ENCODE data around the gene YAF2. TPM values are rescaled to one million over a fixed set of nuclear protein-coding genes. Genes with fewer than 3 reads are reported as not detected.
"Not testable (repeated sequence)": the region's sequence is repeated elsewhere in the genome, so short reads cannot be mapped to it uniquely, and the experiment has no call there.

YAF2 gene
- total RNA-seq, 8 experiments from 2014 or later, result 14.9 to 34.0 (median 29.4) TPM

DNA sequence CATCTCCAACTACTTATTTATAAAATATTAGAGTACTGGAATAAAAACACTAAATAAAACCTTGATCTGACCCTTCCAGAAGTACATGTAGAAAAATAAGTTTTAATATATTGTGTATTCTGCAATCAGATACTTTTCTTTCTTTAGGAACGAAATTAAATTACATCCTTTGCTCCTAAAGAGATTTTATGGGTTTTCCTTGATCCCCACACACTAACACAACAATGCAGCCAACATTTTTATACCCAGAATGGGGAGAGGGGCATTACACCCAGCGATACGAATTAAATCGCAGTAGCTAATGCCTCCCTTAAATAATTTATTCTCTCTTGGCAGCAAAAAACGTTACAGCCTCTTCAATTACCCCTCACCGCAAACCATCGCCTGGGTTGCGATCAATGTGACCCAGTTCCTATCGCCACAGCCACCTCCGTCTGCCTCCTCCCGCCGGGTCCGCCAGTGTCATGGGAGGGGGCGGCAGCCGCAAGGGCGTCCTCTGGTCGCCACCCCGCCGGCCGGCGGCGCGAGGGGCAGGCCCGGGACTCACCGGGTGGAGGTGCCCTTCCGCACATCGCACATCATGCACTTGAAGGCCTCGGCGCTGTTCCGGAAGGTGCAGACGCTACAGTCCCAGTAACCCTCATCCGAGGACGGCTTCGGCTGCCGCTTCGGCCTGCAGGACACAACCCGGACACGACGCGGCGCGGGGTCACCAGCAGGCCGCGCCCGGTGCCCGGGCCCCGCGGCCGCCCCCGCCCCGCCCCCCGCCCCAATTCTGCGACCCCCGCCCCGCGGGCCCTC, 796 bp downstream of the YAF2 start:
- peak; percentile 68 to 84 (median 72) for ATAC-seq (replicated peaks in 6 of 8)
- Histone ChIP-seq H3K27ac (peak overlapping the region; percentile 92 to 95), H3K4me3 (peak overlapping the region; percentile 82 to 96 (median 91)), H3K4me1 (replicated peaks in 1 of 2) (peaks cover 10 to 26% of the 10 kb centered on the region in 2 donors)
- in situ Hi-C loops (cut with MboI; ENCODE audit: low pct_unique_long_range_greater_than_20kb in 2 of 9, low sequenced_read_pairs in 9 of 9, unreplicated experiment in 9 of 9), result no loop called here
- 0 to 11% (median 0%) methylated on average over 1 to 14 of the region's 56 CpGs; no CpG with 5 or more reads in 2 of the 10 experiments for WGBS, 10 experiments

DNA sequence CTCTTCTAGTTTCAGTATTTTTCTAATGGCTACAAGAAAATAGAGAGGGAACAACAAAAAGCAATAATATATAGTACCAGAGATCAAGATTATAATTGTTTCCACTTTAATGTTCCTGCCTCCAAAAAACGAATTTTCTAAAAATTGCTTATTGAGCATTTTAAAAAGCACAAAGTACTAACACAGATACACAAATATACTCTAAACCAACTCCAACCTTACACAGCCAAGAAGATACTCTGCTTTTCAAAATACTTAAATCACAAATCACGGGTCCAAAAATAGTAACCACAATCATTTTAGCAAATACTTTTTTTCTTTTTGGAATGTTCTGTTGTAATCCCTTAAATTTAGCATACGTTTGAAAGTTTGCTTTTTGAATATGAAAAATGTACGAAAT, 2.0 kb downstream of the YAF2 start:
- ATAC-seq (replicated peaks in 6 of 8), result no peak
- Histone ChIP-seq H3K27ac (no peak overlapping the region), H3K4me1 (replicated peaks in 1 of 2) (peaks cover 10 to 26% of the 10 kb centered on the region in 2 donors), H3K4me3 (peak overlapping the region in 1 of 5 donors; percentile 82)
- 6 to 57% (median 47%) methylated on average over 3 to 4 of the region's 4 CpGs for whole genome bisulfite sequencing, 10 experiments
- in situ Hi-C loops (cut with MboI; ENCODE audit: low pct_unique_long_range_greater_than_20kb in 2 of 9, low sequenced_read_pairs in 9 of 9, unreplicated experiment in 9 of 9), result no loop called here

DNA sequence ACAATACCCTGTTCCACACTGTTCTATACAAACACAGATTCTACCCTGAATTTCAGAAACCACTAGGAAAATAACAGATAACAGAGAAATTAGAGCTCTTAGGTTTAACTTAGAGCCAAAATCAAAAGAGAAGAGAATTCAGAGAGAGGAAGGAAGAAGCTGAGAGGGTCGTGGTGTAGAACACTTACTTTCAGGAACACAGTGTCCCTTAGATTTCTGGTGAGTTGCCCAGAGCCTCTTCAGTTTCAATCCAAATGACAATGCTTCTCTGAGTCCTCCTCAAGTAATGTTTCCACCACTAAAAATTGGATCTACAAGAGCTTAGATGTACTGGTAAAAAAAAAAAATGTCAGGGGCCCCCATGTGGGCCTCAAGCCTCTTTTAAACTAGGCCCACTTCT, 2.6 kb downstream of the YAF2 start:
- no peak for ATAC-seq (replicated peaks in 6 of 8)
- peaks cover 9 to 26% of the 10 kb centered on the region in 2 donors for H3K4me1 ChIP-seq (replicated peaks in 1 of 2)
- H3K4me3 ChIP-seq, result no peak overlapping the region
- in situ Hi-C loops (cut with MboI; ENCODE audit: low pct_unique_long_range_greater_than_20kb in 2 of 9, low sequenced_read_pairs in 9 of 9, unreplicated experiment in 9 of 9), result no loop called here
- WGBS, 10 experiments, result 0 to 71% (median 33%) methylated on average over 1 of the region's 1 CpG; no CpG with 5 or more reads in 3 of the 10 experiments
- no peak overlapping the region for H3K27ac ChIP-seq

DNA sequence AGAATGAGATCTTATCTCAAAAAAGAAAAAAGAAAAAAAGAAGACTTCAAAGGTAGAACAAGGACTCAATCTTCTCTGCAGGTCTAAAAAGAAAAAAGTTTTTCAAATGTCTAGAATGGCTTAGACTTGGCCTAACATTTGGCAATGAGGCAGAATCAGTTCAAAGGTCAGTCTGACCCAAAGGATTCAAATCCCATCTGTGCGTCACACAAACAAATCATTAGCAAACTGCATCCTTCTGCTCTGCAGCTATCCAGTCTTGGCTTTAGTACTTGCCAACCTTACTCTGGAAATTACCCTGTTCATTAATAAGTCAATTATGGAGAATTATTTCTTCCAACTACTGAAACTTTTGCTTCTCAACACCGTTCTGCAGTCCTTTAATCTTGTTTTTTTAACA, 3.1 kb downstream of the YAF2 start:
- no peak for ATAC-seq (replicated peaks in 6 of 8)
- in situ Hi-C loops (cut with MboI; ENCODE audit: low pct_unique_long_range_greater_than_20kb in 2 of 9, low sequenced_read_pairs in 9 of 9, unreplicated experiment in 9 of 9), result no loop called here
- Histone ChIP-seq H3K4me3 (no peak overlapping the region), H3K27ac (no peak overlapping the region), H3K4me1 (replicated peaks in 1 of 2) (peaks cover 7 to 26% of the 10 kb centered on the region in 2 donors)
- WGBS, 10 experiments, result 33 to 90% (median 78%) methylated on average over 1 to 2 of the region's 2 CpGs; no CpG with 5 or more reads in 2 of the 10 experiments

DNA sequence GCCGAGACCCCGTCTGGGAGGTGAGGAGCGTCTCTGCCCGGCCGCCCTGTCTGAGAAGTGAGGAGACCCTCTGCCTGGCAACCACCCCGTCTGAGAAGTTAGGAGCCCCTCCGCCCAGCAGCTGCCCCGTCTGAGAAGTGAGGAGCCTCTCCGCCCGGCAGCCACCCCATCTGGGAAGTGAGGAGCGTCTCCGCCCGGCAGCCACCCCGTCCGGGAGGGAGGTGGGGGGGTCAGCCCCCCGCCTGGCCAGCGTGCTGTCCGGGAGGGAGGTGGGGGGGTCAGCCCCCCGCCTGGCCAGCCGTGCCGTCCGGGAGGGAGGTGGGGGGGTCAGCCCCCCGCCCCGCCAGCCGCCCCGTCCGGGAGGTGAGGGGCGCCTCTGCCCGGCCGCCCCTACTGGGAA, 10.5 kb downstream of the YAF2 start:
- ATAC-seq (replicated peaks in 6 of 8); in situ Hi-C loops (cut with MboI; ENCODE audit: low pct_unique_long_range_greater_than_20kb in 2 of 9, low sequenced_read_pairs in 9 of 9, unreplicated experiment in 9 of 9); H3K4me1 ChIP-seq (replicated peaks in 1 of 2); H3K27ac ChIP-seq; H3K4me3 ChIP-seq: not testable (repeated sequence)
- no CpG with 5 or more reads among the region's 30 CpGs for WGBS, 10 experiments

DNA sequence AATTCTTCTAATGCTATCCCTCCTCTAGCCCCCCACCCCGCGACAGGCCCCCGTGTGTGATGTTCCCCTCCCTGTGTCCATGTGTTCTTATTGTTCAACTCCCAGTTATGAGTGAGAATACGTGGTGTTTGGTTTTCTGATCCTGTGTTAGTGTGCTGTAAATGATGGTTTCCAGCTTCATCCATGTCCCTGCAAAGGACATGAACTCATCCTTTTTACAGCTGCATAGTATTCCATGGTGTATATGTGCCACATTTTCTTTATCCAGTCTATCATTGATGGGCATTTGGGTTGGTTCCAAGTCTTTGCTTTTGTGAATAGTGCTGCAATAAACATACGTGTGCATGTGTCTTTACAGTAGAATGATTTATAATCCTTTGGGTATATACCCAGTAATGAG, 13.5 kb downstream of the YAF2 start:
- in situ Hi-C loops (cut with MboI; ENCODE audit: low pct_unique_long_range_greater_than_20kb in 2 of 9, low sequenced_read_pairs in 9 of 9, unreplicated experiment in 9 of 9); ATAC-seq (replicated peaks in 6 of 8); H3K27ac ChIP-seq; H3K4me3 ChIP-seq; H3K4me1 ChIP-seq (replicated peaks in 1 of 2): not testable (repeated sequence)
- WGBS, 10 experiments, result 60% methylated on average over 1 of the region's 5 CpGs; no CpG with 5 or more reads in 9 of the 10 experiments

DNA sequence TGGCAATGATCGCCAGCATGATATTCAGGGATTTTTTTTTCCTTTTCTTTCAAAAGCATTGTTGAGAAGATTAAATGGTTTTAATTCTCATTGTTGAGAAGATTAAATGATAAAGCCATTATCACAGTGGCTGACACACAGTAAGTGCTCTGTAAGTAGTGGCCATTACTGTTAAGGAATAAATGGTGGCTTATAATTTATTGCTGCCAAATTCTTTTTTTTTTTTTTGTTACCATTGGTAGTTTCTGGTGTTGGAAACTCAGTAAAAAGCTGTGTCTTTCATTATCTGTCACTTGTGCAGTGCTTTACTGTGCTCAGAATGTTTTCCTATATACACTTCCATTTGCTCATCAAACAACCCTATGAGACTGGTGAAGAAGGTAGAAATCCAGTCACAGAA, 15.3 kb downstream of the YAF2 start:
- Histone ChIP-seq H3K27ac (no peak overlapping the region), H3K4me1 (replicated peaks in 1 of 2) (no peaks in the 10 kb centered on the region), H3K4me3 (no peak overlapping the region)
- in situ Hi-C loops (cut with MboI; ENCODE audit: low pct_unique_long_range_greater_than_20kb in 2 of 9, low sequenced_read_pairs in 9 of 9, unreplicated experiment in 9 of 9), result no loop called here
- WGBS, 10 experiments, result 86 to 100% (median 100%) methylated on average over 1 of the region's 1 CpG; no CpG with 5 or more reads in 1 of the 10 experiments
- no peak for ATAC-seq (replicated peaks in 6 of 8)

DNA sequence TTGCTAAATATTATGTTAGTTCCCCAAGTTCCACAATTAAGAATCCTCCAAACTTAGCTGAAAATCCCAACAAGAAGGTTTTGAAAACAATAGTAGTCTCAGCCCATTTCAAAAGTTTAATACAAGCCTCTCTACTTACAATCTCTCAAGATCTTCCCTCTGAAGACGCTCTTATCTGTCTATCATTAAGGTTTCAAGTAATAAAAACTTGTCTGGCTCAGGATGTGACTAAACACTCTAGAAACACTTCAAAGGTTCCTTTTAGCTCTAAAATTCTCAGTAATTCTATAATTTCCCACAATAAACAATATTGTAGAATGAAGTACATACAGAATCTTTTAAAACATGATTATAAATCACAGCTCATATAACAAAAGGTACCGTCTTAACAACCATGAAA, 16.3 kb downstream of the YAF2 start:
- ATAC-seq (replicated peaks in 6 of 8), result no peak
- 80 to 100% (median 95%) methylated on average over 1 to 2 of the region's 2 CpGs; no CpG with 5 or more reads in 1 of the 10 experiments for WGBS, 10 experiments
- in situ Hi-C loops (cut with MboI; ENCODE audit: low pct_unique_long_range_greater_than_20kb in 2 of 9, low sequenced_read_pairs in 9 of 9, unreplicated experiment in 9 of 9), result no loop called here
- Histone ChIP-seq H3K27ac (no peak overlapping the region), H3K4me1 (replicated peaks in 1 of 2) (no peaks in the 10 kb centered on the region), H3K4me3 (no peak overlapping the region)

DNA sequence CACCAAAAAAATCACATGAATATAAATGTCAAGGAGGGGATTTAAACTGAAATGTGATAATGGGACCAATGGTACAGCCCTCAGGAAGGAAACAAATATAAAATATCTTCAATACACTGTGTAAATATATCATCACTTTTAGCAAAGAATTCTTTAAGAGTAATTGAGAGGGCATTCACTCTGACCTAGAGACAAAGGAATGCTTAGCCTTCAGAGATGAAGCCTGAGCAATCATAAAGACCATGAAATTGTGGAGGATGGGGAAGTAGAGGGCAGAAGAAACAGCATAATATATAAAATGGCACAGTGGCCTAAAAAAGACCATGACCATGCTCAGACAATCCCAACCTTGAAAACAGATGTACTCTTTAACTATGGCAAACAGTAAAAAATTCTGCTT, 20.4 kb downstream of the YAF2 start:
- Histone ChIP-seq H3K27ac (no peak overlapping the region), H3K4me1 (replicated peaks in 1 of 2) (no peaks in the 10 kb centered on the region), H3K4me3 (no peak overlapping the region)
- no peak for ATAC-seq (replicated peaks in 6 of 8)
- in situ Hi-C loops (cut with MboI; ENCODE audit: low pct_unique_long_range_greater_than_20kb in 2 of 9, low sequenced_read_pairs in 9 of 9, unreplicated experiment in 9 of 9), result no loop called here

DNA sequence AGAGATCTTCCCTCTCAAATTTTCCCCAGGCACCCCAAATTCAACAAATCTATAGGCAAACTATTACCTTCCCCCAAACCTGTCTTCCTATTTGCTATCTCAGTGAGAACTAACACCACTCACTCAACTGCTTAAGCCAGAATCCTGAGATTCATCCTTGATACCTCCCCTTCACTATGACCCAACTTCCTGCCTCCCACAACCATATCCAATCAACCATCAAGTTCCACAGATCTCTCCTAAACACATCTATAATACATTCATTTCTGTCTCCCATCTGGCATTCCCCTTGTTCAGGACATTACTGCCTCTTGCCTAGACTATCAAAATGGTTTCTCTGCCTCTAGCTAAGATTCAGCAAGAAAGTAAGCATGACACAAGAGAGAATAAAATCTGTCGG, 21.3 kb downstream of the YAF2 start:
- WGBS, 10 experiments, result 50 to 100% (median 86%) methylated on average over 1 of the region's 1 CpG; no CpG with 5 or more reads in 3 of the 10 experiments
- in situ Hi-C loops (cut with MboI; ENCODE audit: low pct_unique_long_range_greater_than_20kb in 2 of 9, low sequenced_read_pairs in 9 of 9, unreplicated experiment in 9 of 9), result no loop called here
- H3K27ac ChIP-seq, result no peak overlapping the region
- no peaks in the 10 kb centered on the region for H3K4me1 ChIP-seq (replicated peaks in 1 of 2)
- no peak for ATAC-seq (replicated peaks in 6 of 8)
- no peak overlapping the region for H3K4me3 ChIP-seq

DNA sequence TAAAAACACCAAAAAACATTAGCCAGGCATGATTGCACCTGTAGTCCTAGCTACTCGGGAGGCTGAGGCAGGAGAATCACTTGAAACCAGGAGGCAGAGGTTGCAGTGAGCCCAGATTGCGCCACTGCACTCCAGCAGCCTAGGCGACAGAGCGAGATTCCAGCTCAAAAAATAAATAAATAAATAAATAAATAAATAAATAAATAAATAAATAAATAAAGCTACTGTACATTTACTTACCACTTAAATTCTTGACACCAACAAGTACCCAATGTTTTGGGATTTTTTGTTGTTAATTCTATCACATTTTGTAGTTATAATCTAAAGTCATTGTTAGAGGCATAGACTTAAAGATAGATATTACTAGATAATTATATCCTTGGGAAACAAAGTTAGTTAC, 22.3 kb downstream of the YAF2 start:
- H3K4me3 ChIP-seq; in situ Hi-C loops (cut with MboI; ENCODE audit: low pct_unique_long_range_greater_than_20kb in 2 of 9, low sequenced_read_pairs in 9 of 9, unreplicated experiment in 9 of 9); H3K4me1 ChIP-seq (replicated peaks in 1 of 2); H3K27ac ChIP-seq; ATAC-seq (replicated peaks in 6 of 8): not testable (repeated sequence)
- WGBS, 10 experiments, result 86 to 100% (median 100%) methylated on average over 1 to 4 of the region's 4 CpGs; no CpG with 5 or more reads in 3 of the 10 experiments

DNA sequence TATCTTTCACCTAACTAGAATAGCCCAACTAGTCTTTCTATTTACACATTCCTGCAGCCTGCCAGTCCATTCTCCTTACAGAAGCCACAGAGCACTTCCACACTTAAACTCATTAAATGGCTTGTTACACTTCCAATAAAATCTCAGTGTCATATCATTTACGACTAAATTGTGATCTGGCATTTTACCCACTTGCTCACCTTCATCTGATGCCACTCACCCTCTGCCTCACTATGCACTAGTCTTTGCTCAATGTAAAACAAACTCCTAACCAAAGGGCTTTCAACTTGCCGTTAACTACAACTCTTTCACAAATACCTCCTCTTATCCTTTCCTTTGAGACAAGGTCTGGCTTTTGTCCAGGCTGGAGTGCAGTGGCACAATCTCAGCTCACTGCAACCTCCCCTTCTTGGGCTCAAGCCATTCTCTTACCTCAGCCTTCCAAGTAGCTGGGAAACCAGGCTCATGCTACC, 24.1 kb downstream of the YAF2 start:
- Histone ChIP-seq H3K4me3 (no peak overlapping the region), H3K4me1 (replicated peaks in 1 of 2) (no peaks in the 10 kb centered on the region), H3K27ac (no peak overlapping the region)
- in situ Hi-C loops (cut with MboI; ENCODE audit: low pct_unique_long_range_greater_than_20kb in 2 of 9, low sequenced_read_pairs in 9 of 9, unreplicated experiment in 9 of 9), result no loop called here
- peak in 1 of 8 experiments; percentile 82 for ATAC-seq (replicated peaks in 6 of 8)
- 62 to 88% (median 81%) methylated on average over 1 to 2 of the region's 2 CpGs; no CpG with 5 or more reads in 3 of the 10 experiments for WGBS, 10 experiments

DNA sequence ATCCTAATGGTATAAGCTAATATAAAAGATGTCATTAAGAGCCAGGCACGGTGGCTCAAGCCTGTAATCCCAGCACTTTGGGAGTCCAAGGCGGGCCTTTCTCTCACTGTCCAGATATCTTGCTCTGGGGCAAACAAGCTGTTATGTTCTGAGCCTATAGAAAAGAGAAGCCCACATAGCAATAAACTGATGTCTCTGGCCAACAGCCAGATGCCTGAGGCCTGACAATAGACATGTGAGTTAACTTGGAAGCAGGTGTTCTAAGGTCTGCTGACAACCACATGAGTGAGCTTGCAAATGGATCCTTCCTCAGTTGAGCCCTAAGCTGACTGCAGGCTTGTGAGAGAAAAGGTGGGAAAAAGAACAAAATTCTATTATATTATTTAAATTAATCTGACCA, 25.0 kb downstream of the YAF2 start:
- 50 to 86% (median 76%) methylated on average over 1 to 2 of the region's 2 CpGs; no CpG with 5 or more reads in 5 of the 10 experiments for WGBS, 10 experiments
- no peak overlapping the region for H3K4me3 ChIP-seq
- H3K27ac ChIP-seq, result no peak overlapping the region
- in situ Hi-C loops (cut with MboI; ENCODE audit: low pct_unique_long_range_greater_than_20kb in 2 of 9, low sequenced_read_pairs in 9 of 9, unreplicated experiment in 9 of 9), result no loop called here
- ATAC-seq (replicated peaks in 6 of 8), result peak in 7 of 8 experiments; percentile 33 to 97 (median 71)
- no peaks in the 10 kb centered on the region for H3K4me1 ChIP-seq (replicated peaks in 1 of 2)

DNA sequence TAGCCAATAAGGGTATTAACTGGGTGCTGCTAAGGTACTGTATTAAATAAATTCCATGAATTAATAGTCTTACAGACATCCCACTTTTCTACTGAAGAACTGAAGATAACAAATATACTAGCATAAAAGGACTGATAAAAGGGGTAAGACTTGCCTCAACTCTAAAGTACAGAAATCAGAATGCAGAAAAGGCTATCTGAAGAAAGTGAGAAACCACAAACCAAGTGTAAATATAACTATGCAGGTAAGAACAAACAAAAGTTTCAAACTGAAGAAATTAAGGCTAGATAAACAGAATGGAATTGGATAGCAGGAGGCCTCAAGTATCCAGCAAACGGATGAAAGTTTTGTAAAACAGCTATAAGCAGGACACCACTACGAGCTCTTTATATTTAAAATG, 29.5 kb downstream of the YAF2 start:
- in situ Hi-C loops (cut with MboI; ENCODE audit: low pct_unique_long_range_greater_than_20kb in 2 of 9, low sequenced_read_pairs in 9 of 9, unreplicated experiment in 9 of 9), result no loop called here
- Histone ChIP-seq H3K4me1 (replicated peaks in 1 of 2) (no peaks in the 10 kb centered on the region), H3K4me3 (no peak overlapping the region), H3K27ac (no peak overlapping the region)
- 87 to 96% (median 94%) methylated on average over 2 of the region's 2 CpGs; no CpG with 5 or more reads in 2 of the 10 experiments for WGBS, 10 experiments
- no peak for ATAC-seq (replicated peaks in 6 of 8)
